Measurements from ENCODE around the gene UEVLD.

The UEVLD gene

GRCh38 chr11:18590571-18590970 lies 2.0 kb upstream of the UEVLD start:
- no peak for DNase-seq (ENCODE audit: low read depth in 1 of 2, low spot score in 1 of 2)

GRCh38 chr11:18581825-18582224 lies 6.7 kb downstream of the UEVLD start:
- DNase-seq (ENCODE audit: low read depth in 1 of 2, low spot score in 1 of 2): no peak

- DNase-seq (ENCODE audit: low read depth in 1 of 2, low spot score in 1 of 2): no peak
These were observed 8.3 kb downstream of the UEVLD start for GRCh38 chr11:18580113-18580766.

- DNase-seq (ENCODE audit: low read depth in 1 of 2, low spot score in 1 of 2): no peak
These were observed 9.4 kb downstream of the UEVLD start for GRCh38 chr11:18578975-18579598.

- no peak for DNase-seq (ENCODE audit: low read depth in 1 of 2, low spot score in 1 of 2)
These were observed 13.2 kb downstream of the UEVLD start for GRCh38 chr11:18575361-18575760.

- no peak for DNase-seq (ENCODE audit: low read depth in 1 of 2, low spot score in 1 of 2)
These were observed 21.5 kb downstream of the UEVLD start for GRCh38 chr11:18567081-18567480.

GRCh38 chr11:18566406-18566805 lies 22.1 kb downstream of the UEVLD start:
- DNase-seq (ENCODE audit: low read depth in 1 of 2, low spot score in 1 of 2): no peak

GRCh38 chr11:18564149-18564548 lies 24.4 kb downstream of the UEVLD start:
- DNase-seq (ENCODE audit: low read depth in 1 of 2, low spot score in 1 of 2): no peak

GRCh38 chr11:18563090-18563730 lies 25.3 kb downstream of the UEVLD start:
- no peak for DNase-seq (ENCODE audit: low read depth in 1 of 2, low spot score in 1 of 2)

- no peak for DNase-seq (ENCODE audit: low read depth in 1 of 2, low spot score in 1 of 2)
These were observed 40.5 kb downstream of the UEVLD start for GRCh38 chr11:18548001-18548400.

GRCh38 chr11:18540207-18541009 lies 48.1 kb downstream of the UEVLD start:
- no peak for DNase-seq (ENCODE audit: low read depth in 1 of 2, low spot score in 1 of 2)

- DNase-seq (ENCODE audit: low read depth in 1 of 2, low spot score in 1 of 2): no peak
These were observed 52.3 kb downstream of the UEVLD start for GRCh38 chr11:18536209-18536608.

GRCh38 chr11:18534245-18534644 lies 54.3 kb downstream of the UEVLD start:
- DNase-seq (ENCODE audit: low read depth in 1 of 2, low spot score in 1 of 2): no peak

GRCh38 chr11:18533365-18533764 lies 55.2 kb downstream of the UEVLD start:
- no peak for DNase-seq (ENCODE audit: low read depth in 1 of 2, low spot score in 1 of 2)

- DNase-seq (ENCODE audit: low read depth in 1 of 2, low spot score in 1 of 2): no peak
These were observed 61.0 kb downstream of the UEVLD start for GRCh38 chr11:18527512-18527911.

GRCh38 chr11:18526521-18527296 lies 61.8 kb downstream of the UEVLD start, which contains the start of gene TSG101:
TSS of gene TSG101 (minus strand) at chr11:18526942. CDS start at chr11:18526816, 126 bp downstream.
- DNase-seq (ENCODE audit: low read depth in 1 of 2, low spot score in 1 of 2): peak; percentile 92

GRCh38 chr11:18526130-18526520 lies 62.4 kb downstream of the UEVLD start:
- no peak for DNase-seq (ENCODE audit: low read depth in 1 of 2, low spot score in 1 of 2)

- no peak for DNase-seq (ENCODE audit: low read depth in 1 of 2, low spot score in 1 of 2)
These were observed 64.3 kb downstream of the UEVLD start for GRCh38 chr11:18524248-18524647.

- DNase-seq (ENCODE audit: low read depth in 1 of 2, low spot score in 1 of 2): no peak
These were observed 65.5 kb downstream of the UEVLD start for GRCh38 chr11:18523084-18523483.

GRCh38 chr11:18522388-18522787 lies 66.1 kb downstream of the UEVLD start:
- no peak for DNase-seq (ENCODE audit: low read depth in 1 of 2, low spot score in 1 of 2)

- DNase-seq (ENCODE audit: low read depth in 1 of 2, low spot score in 1 of 2): no peak
These were observed 67.4 kb downstream of the UEVLD start for GRCh38 chr11:18521122-18521521.
